Activated CD8-positive, alpha-beta memory T cell treated with anti-CD3 and anti-CD28 coated beads, Interleukin-2, amount 10 ng/mL, durations not matched to agents 7 days and 5 days (primary cell): ENCODE measurements around the gene DLG2. TPM values are rescaled to one million over a fixed set of nuclear protein-coding genes. Genes with fewer than 3 reads are reported as not detected.

Experiments used
- ATAC-seq: fragments of 150-1000 bp; cut with Tn5 transposase; one replicate; pipeline ENCODE4 v1.10.0; 2021; ENCODE audit warnings: moderate library complexity
- CTCF ChIA-PET: fragments of 350-600 bp; sonication (Branson Sonifier 250); formaldehyde crosslinking; loops from one replicate; lab custom pipeline; 2021; ENCODE audit warnings: antibody characterized with exemption; lab: Charles Lee
- DNase-seq: peaks from one replicate; pipeline ENCODE4 v3.0.0-alpha.2; 2020
- H3K27ac Mint-ChIP-seq: one replicate; pipeline ENCODE4 v1.8.0; 2021; ENCODE audit warnings: mild to moderate bottlenecking, mixed read lengths
- H3K27me3 Mint-ChIP-seq: one replicate; pipeline ENCODE4 v1.8.0; 2021; ENCODE audit warnings: mixed read lengths
- H3K36me3 Mint-ChIP-seq: one replicate; pipeline ENCODE4 v1.8.0; 2021; ENCODE audit warnings: mild to moderate bottlenecking, mixed read lengths
- H3K4me1 Mint-ChIP-seq: one replicate; pipeline ENCODE4 v1.8.0; 2021; ENCODE audit warnings: mixed read lengths
- H3K4me3 Mint-ChIP-seq: one replicate; pipeline ENCODE4 v1.8.0; 2021; ENCODE audit warnings: mild to moderate bottlenecking, moderate library complexity, mixed read lengths
- H3K9me3 Mint-ChIP-seq: one replicate; pipeline ENCODE4 v1.8.0; 2022; ENCODE audit warnings: low read depth, mixed read lengths
- total RNA-seq, 2 experiments: library from RNA; stranded (reverse); gene quantifications; one replicate each; pipeline ENCODE4 v1.2.3, GENCODE V29; 2021

The DLG2 gene
- total RNA-seq, 2 experiments from 2014 or later = 1.4 to 2.1 TPM

- H3K27ac Mint-ChIP-seq = no peak overlapping the region
- no peaks in the 10 kb centered on the region for H3K4me1 Mint-ChIP-seq
- no peaks in the 10 kb centered on the region for H3K9me3 Mint-ChIP-seq
- no peaks in the 10 kb centered on the region for H3K36me3 Mint-ChIP-seq
- H3K4me3 Mint-ChIP-seq = no peak overlapping the region
- peaks cover 2% of the 10 kb centered on the region for H3K27me3 Mint-ChIP-seq
- DNase-seq (no peak), ATAC-seq (no peak)
- CTCF ChIA-PET = no interaction called here
Observed at GRCh38 chr11:83639995-83640758, 1987.0 kb downstream of the DLG2 start.

- DNase-seq = no peak
- Mint-ChIP-seq H3K36me3 (no peaks in the 10 kb centered on the region), H3K9me3 (no peaks in the 10 kb centered on the region)
Observed at GRCh38 chr11:83635166-83635565, 1992.0 kb downstream of the DLG2 start.

GRCh38 chr11:83630211-83630610 is 1996.9 kb downstream of the DLG2 start:
- Mint-ChIP-seq H3K4me1 (no peaks in the 10 kb centered on the region), H3K36me3 (no peaks in the 10 kb centered on the region), H3K4me3 (no peak overlapping the region), H3K27ac (no peak overlapping the region), H3K27me3 (no peaks in the 10 kb centered on the region), H3K9me3 (no peaks in the 10 kb centered on the region)
- CTCF ChIA-PET = no interaction called here
- no peak for DNase-seq
- ATAC-seq = no peak

More at GRCh38 chr11:83635166-83635565, 1992.0 kb downstream of the DLG2 start:
- Mint-ChIP-seq H3K27ac (no peak overlapping the region), H3K4me1 (no peaks in the 10 kb centered on the region), H3K4me3 (no peak overlapping the region), H3K27me3 (peaks cover 2% of the 10 kb centered on the region)
- no peak for ATAC-seq
- CTCF ChIA-PET = no interaction called here

GRCh38 chr11:83629775-83630174 is 1997.4 kb downstream of the DLG2 start:
- H3K9me3 Mint-ChIP-seq = no peaks in the 10 kb centered on the region
- H3K4me3 Mint-ChIP-seq = no peak overlapping the region
- CTCF ChIA-PET = no interaction called here
- no peaks in the 10 kb centered on the region for H3K36me3 Mint-ChIP-seq
- no peak overlapping the region for H3K27ac Mint-ChIP-seq
- no peaks in the 10 kb centered on the region for H3K4me1 Mint-ChIP-seq
- no peaks in the 10 kb centered on the region for H3K27me3 Mint-ChIP-seq
- DNase-seq (no peak), ATAC-seq (no peak)

GRCh38 chr11:83628622-83629355 is 1998.4 kb downstream of the DLG2 start:
- Mint-ChIP-seq H3K27ac (no peak overlapping the region), H3K36me3 (no peaks in the 10 kb centered on the region), H3K4me3 (no peak overlapping the region), H3K9me3 (no peaks in the 10 kb centered on the region), H3K4me1 (no peaks in the 10 kb centered on the region), H3K27me3 (no peaks in the 10 kb centered on the region)
- DNase-seq (no peak), ATAC-seq (no peak)
- CTCF ChIA-PET = no interaction called here

GRCh38 chr11:83625336-83625735 is 2001.8 kb downstream of the DLG2 start:
- Mint-ChIP-seq H3K27me3 (no peaks in the 10 kb centered on the region), H3K27ac (no peak overlapping the region), H3K4me3 (no peak overlapping the region), H3K36me3 (no peaks in the 10 kb centered on the region), H3K9me3 (no peaks in the 10 kb centered on the region), H3K4me1 (no peaks in the 10 kb centered on the region)
- CTCF ChIA-PET = no interaction called here
- no peak for DNase-seq
- no peak for ATAC-seq

- Mint-ChIP-seq H3K27ac (no peak overlapping the region), H3K4me3 (no peak overlapping the region), H3K4me1 (peaks cover 3% of the 10 kb centered on the region), H3K27me3 (no peaks in the 10 kb centered on the region), H3K9me3 (no peaks in the 10 kb centered on the region), H3K36me3 (no peaks in the 10 kb centered on the region)
- ATAC-seq (no peak), DNase-seq (no peak)
- CTCF ChIA-PET = no interaction called here
Observed at GRCh38 chr11:83617671-83618070, 2009.5 kb downstream of the DLG2 start.

- no peaks in the 10 kb centered on the region for H3K36me3 Mint-ChIP-seq
- ATAC-seq = no peak
Observed at GRCh38 chr11:83613767-83614121, 2013.4 kb downstream of the DLG2 start.

GRCh38 chr11:83612891-83613766 is 2014.0 kb downstream of the DLG2 start:
- H3K4me1 Mint-ChIP-seq = peaks cover 3% of the 10 kb centered on the region
- CTCF ChIA-PET = no interaction called here
- DNase-seq (no peak), ATAC-seq (no peak)
- H3K9me3 Mint-ChIP-seq = no peaks in the 10 kb centered on the region
- H3K4me3 Mint-ChIP-seq = no peak overlapping the region
- no peak overlapping the region for H3K27ac Mint-ChIP-seq
- no peaks in the 10 kb centered on the region for H3K27me3 Mint-ChIP-seq
- no peaks in the 10 kb centered on the region for H3K36me3 Mint-ChIP-seq

More at GRCh38 chr11:83613767-83614121, 2013.4 kb downstream of the DLG2 start:
- DNase-seq = no peak
- H3K27ac Mint-ChIP-seq = no peak overlapping the region
- peaks cover 3% of the 10 kb centered on the region for H3K4me1 Mint-ChIP-seq
- no peaks in the 10 kb centered on the region for H3K9me3 Mint-ChIP-seq
- no peak overlapping the region for H3K4me3 Mint-ChIP-seq
- no peaks in the 10 kb centered on the region for H3K27me3 Mint-ChIP-seq
- CTCF ChIA-PET = no interaction called here

GRCh38 chr11:83611600-83611999 is 2015.5 kb downstream of the DLG2 start:
- Mint-ChIP-seq H3K36me3 (no peaks in the 10 kb centered on the region), H3K27me3 (no peaks in the 10 kb centered on the region), H3K27ac (no peak overlapping the region), H3K4me1 (peaks cover 3% of the 10 kb centered on the region), H3K4me3 (no peak overlapping the region), H3K9me3 (no peaks in the 10 kb centered on the region)
- no peak for ATAC-seq
- no peak for DNase-seq
- CTCF ChIA-PET = no interaction called here

- CTCF ChIA-PET = no interaction called here
- DNase-seq (no peak), ATAC-seq (no peak)
- Mint-ChIP-seq H3K9me3 (no peaks in the 10 kb centered on the region), H3K27ac (no peak overlapping the region), H3K4me1 (peaks cover 3% of the 10 kb centered on the region), H3K4me3 (no peak overlapping the region), H3K27me3 (no peaks in the 10 kb centered on the region), H3K36me3 (no peaks in the 10 kb centered on the region)
Observed at GRCh38 chr11:83611031-83611430, 2016.1 kb downstream of the DLG2 start.

GRCh38 chr11:83609191-83609590 is 2018.0 kb downstream of the DLG2 start:
- H3K27ac Mint-ChIP-seq = no peak overlapping the region

GRCh38 chr11:83608571-83608970 is 2018.6 kb downstream of the DLG2 start:
- no peaks in the 10 kb centered on the region for H3K9me3 Mint-ChIP-seq
- H3K4me3 Mint-ChIP-seq = no peak overlapping the region
- H3K27ac Mint-ChIP-seq = no peak overlapping the region
- H3K27me3 Mint-ChIP-seq = no peaks in the 10 kb centered on the region
- H3K36me3 Mint-ChIP-seq = no peaks in the 10 kb centered on the region
- DNase-seq (no peak), ATAC-seq (no peak)
- CTCF ChIA-PET = no interaction called here
- H3K4me1 Mint-ChIP-seq = peaks cover 3% of the 10 kb centered on the region

More at GRCh38 chr11:83609191-83609590, 2018.0 kb downstream of the DLG2 start:
- H3K4me3 Mint-ChIP-seq = no peak overlapping the region
- H3K9me3 Mint-ChIP-seq = no peaks in the 10 kb centered on the region
- H3K4me1 Mint-ChIP-seq = peaks cover 3% of the 10 kb centered on the region
- DNase-seq (no peak), ATAC-seq (no peak)
- CTCF ChIA-PET = no interaction called here
- H3K36me3 Mint-ChIP-seq = no peaks in the 10 kb centered on the region
- H3K27me3 Mint-ChIP-seq = no peaks in the 10 kb centered on the region
